Breast epithelium (tissue), 4 donors: Measurements from ENCODE around the gene CREB1. TPM values are rescaled to one million over a fixed set of nuclear protein-coding genes. Genes with fewer than 3 reads are reported as not detected.

ENCODE experiments used
- DNase-seq, 2 donors: peaks; one replicate each; pipeline ENCODE4 v3.0.0-alpha.2; 2019; ENCODE audit warnings: low spot score in 2 of 2
- H3K27ac ChIP-seq, 2 donors: fragments of 200-600 bp; sonication (generic) in 1 of 2; one replicate each; pipeline ENCODE4 v1.5.1; 2016 to 2019; ENCODE audit warnings: mild to moderate bottlenecking in 1 of 2
- H3K27me3 ChIP-seq, 2 donors: fragments of 200-600 bp; sonication (generic) in 1 of 2; one replicate each; pipeline versions ENCODE4 v1.5.1 to v1.6.0; 2017 to 2019; ENCODE audit warnings: control low read depth in 1 of 2, mild to moderate bottlenecking in 1 of 2
- H3K36me3 ChIP-seq: fragments of 200-600 bp; one replicate; pipeline ENCODE4 v1.5.1; 2019
- H3K4me1 ChIP-seq, 2 donors: fragments of 200-600 bp; sonication (generic); one replicate each; pipeline ENCODE4 v1.5.1; 2016 to 2019; ENCODE audit warnings: control low read depth in 1 of 2
- H3K4me3 ChIP-seq, 3 donors: fragments of 200-600 bp; sonication (generic); 1 replicate in 2 of 3; 2 replicates in 1 of 3; pipeline ENCODE4 v1.5.1; 2016 to 2019; ENCODE audit warnings: mild to moderate bottlenecking in 3 of 3, moderate library complexity in 2 of 3
- H3K9me3 ChIP-seq, 2 donors: fragments of 200-600 bp; sonication (generic) in 1 of 2; one replicate each; pipeline ENCODE4 v1.5.1; 2016 to 2019; ENCODE audit warnings: control low read depth in 1 of 2
- CTCF ChIP-seq, 3 donors: fragments of 450-650 bp; IDR thresholded peaks; one replicate each; pipeline ENCODE4 v1.5.1; 2016 to 2017; ENCODE audit warnings: antibody characterized with exemption in 3 of 3, mild to moderate bottlenecking in 3 of 3, moderate library complexity in 3 of 3
- POLR2A ChIP-seq: fragments of 450-650 bp; IDR thresholded peaks from one replicate; pipeline ENCODE4 v1.6.1; 2016; ENCODE audit warnings: antibody characterized with exemption, mild to moderate bottlenecking, moderate library complexity
- POLR2AphosphoS5 ChIP-seq, 3 donors: sonication (generic); formaldehyde crosslinking; IDR thresholded peaks; one replicate each; pipeline ENCODE4 v1.6.1; 2017; ENCODE audit warnings: antibody characterized with exemption in 3 of 3
- intact Hi-C: fragments of 100-400 bp; cut with DNase I; formaldehyde crosslinking; loops from one replicate; pipeline ENCODE4 v1.15.1; 2023; ENCODE audit warnings: low total_unique reads
- total RNA-seq, 3 donors: library from RNA; depleted of rRNA; stranded (reverse); fragments of >200 nt; gene quantifications; one replicate each; pipeline ENCODE4 v1.1.0, GENCODE V29; 2016

Gene CREB1
- total RNA-seq, 3 donors from 2014 or later: 45.6 to 81.5 (median 54.1) TPM

GRCh38 chr2:207567671-207568070, 37.9 kb downstream of the CREB1 start:
- no peak overlapping the region for H3K4me3 ChIP-seq
- TF ChIP-seq POLR2A (no peak), POLR2AphosphoS5 (IDR thresholded peaks at IDR 0.05) (no peak), CTCF (IDR thresholded peaks at IDR 0.05) (no peak)
- H3K9me3 ChIP-seq: no peaks in the 10 kb centered on the region
- H3K36me3 ChIP-seq: peaks cover 10% of the 10 kb centered on the region
- no peaks in the 10 kb centered on the region for H3K27me3 ChIP-seq
- no peaks in the 10 kb centered on the region for H3K4me1 ChIP-seq
- intact Hi-C loops: no loop called here
- no peak overlapping the region for H3K27ac ChIP-seq
- DNase-seq: no peak

- H3K27me3 ChIP-seq: no peaks in the 10 kb centered on the region
- DNase-seq: no peak
- H3K36me3 ChIP-seq: peaks cover 10% of the 10 kb centered on the region
- no peak overlapping the region for H3K4me3 ChIP-seq
- intact Hi-C loops: no loop called here
- H3K4me1 ChIP-seq: no peaks in the 10 kb centered on the region
- no peak overlapping the region for H3K27ac ChIP-seq
- TF ChIP-seq POLR2A (no peak), CTCF (IDR thresholded peaks at IDR 0.05) (no peak), POLR2AphosphoS5 (IDR thresholded peaks at IDR 0.05) (no peak)
- H3K9me3 ChIP-seq: no peaks in the 10 kb centered on the region
These were observed 41.6 kb downstream of the CREB1 start for GRCh38 chr2:207571370-207571769.

GRCh38 chr2:207584952-207585351, 55.2 kb downstream of the CREB1 start:
- no peak for DNase-seq
- no peaks in the 10 kb centered on the region for H3K27me3 ChIP-seq
- intact Hi-C loops: no loop called here
- peaks cover 9% of the 10 kb centered on the region for H3K36me3 ChIP-seq
- H3K4me3 ChIP-seq: no peak overlapping the region
- no peaks in the 10 kb centered on the region for H3K9me3 ChIP-seq
- H3K4me1 ChIP-seq: no peaks in the 10 kb centered on the region
- TF ChIP-seq POLR2AphosphoS5 (IDR thresholded peaks at IDR 0.05) (no peak), CTCF (IDR thresholded peaks at IDR 0.05) (no peak), POLR2A (no peak)
- H3K27ac ChIP-seq: no peak overlapping the region

GRCh38 chr2:207587305-207587704, 57.5 kb downstream of the CREB1 start:
- no peak overlapping the region for H3K27ac ChIP-seq
- peaks cover 3 to 11% of the 10 kb centered on the region in 2 donors for H3K9me3 ChIP-seq
- no peak overlapping the region for H3K4me3 ChIP-seq
- DNase-seq: no peak
- intact Hi-C loops: no loop called here
- no peaks in the 10 kb centered on the region for H3K4me1 ChIP-seq
- H3K27me3 ChIP-seq: no peaks in the 10 kb centered on the region
- H3K36me3 ChIP-seq: peaks cover 8% of the 10 kb centered on the region
- TF ChIP-seq POLR2AphosphoS5 (IDR thresholded peaks at IDR 0.05) (no peak), CTCF (IDR thresholded peaks at IDR 0.05) (no peak), POLR2A (no peak)

GRCh38 chr2:207589143-207589542, 59.4 kb downstream of the CREB1 start:
- DNase-seq: no peak
- intact Hi-C loops: no loop called here
- Histone ChIP-seq H3K4me3 (no peak overlapping the region), H3K36me3 (peaks cover 8% of the 10 kb centered on the region), H3K27me3 (no peaks in the 10 kb centered on the region), H3K9me3 (peaks cover 7 to 13% of the 10 kb centered on the region in 2 donors), H3K27ac (no peak overlapping the region), H3K4me1 (no peaks in the 10 kb centered on the region)
- no peak for TF ChIP-seq CTCF (IDR thresholded peaks at IDR 0.05)
- no peak for TF ChIP-seq POLR2AphosphoS5 (IDR thresholded peaks at IDR 0.05)
- no peak for TF ChIP-seq POLR2A
